Measurements from ENCODE around the gene SRL.
"Not testable (repeated sequence)": the region's sequence is repeated elsewhere in the genome, so short reads cannot be mapped to it uniquely, and the experiment has no call there.

The SRL gene

DNA sequence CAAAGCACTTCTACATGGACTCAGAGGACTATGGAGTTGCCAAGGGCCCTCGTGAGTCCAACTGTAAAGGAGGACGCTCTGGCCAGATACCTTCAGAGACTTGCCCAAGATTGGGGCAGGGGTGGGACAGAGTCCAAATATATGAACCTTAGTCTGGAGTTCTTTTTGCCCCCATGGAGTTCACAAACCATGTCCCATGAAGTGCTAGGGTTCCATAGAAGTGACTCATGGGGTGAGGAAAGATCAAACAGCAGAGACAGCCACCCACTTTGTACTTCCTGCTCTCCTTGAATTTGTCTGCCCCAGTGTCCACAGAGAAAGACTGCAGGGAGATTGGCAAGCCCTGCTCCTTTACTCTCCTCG lies 29.0 kb downstream of the SRL start:
- ATAC-seq, result no peak

DNA sequence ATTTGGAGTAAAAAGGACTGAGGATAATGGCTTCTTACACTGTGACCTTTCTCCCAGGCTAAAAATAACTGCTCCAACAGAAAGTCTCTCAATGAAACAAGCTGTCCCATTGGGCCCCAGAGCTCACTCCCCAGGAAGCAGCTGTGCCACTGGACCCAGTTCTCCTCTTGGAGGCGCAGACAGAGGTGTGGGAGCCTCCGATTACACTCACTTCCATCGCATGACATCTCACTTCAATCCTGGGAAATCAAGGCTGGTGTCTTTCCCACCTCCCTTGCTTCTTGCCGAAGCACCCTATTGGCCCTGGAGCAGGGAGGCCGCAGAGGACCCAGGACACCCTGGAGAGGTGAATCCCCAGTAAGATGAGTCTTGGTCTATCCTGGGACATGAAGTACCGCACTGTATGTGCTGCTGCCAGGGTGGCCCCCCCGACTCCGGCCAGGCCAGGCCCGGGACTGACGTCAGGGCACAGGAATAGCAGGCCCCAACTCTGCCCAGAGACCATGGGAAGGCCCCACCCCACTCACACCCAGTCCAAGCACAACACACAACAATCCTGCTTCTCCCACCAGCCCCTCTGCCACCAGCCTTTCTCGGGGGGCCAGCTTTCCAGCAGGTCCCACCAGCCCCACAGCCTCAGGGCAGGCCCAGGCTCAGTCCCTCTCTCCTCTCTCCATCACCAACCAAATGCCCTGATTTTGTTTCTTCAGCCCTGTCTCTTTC lies 29.5 kb downstream of the SRL start:
- ATAC-seq, result no peak

More for the DNA sequence above, 29.0 kb downstream of the SRL start:
- TF ChIP-seq ISL1 (CRISPR knock-in tag; IDR thresholded peaks at IDR 0.05) (no peak), TCF4 (CRISPR knock-in tag; IDR thresholded peaks at IDR 0.05; ENCODE audit: borderline replicate concordance) (no peak), ZNF8 (CRISPR knock-in tag; IDR thresholded peaks at IDR 0.05) (no peak), BACH2 (CRISPR knock-in tag; IDR thresholded peaks at IDR 0.05; ENCODE audit: borderline replicate concordance) (no peak), SNAI2 (CRISPR knock-in tag; IDR thresholded peaks at IDR 0.05) (no peak), ZFP30 (CRISPR knock-in tag; IDR thresholded peaks at IDR 0.05) (no peak), OSR1 (CRISPR knock-in tag; IDR thresholded peaks at IDR 0.05) (no peak), ARNTL (CRISPR knock-in tag; IDR thresholded peaks at IDR 0.05; ENCODE audit: borderline replicate concordance, low read depth) (no peak), ZC3H10 (CRISPR knock-in tag; IDR thresholded peaks at IDR 0.05) (no peak), ZFP3 (CRISPR knock-in tag; IDR thresholded peaks at IDR 0.05) (no peak), RARB (CRISPR knock-in tag; IDR thresholded peaks at IDR 0.05) (no peak), ZNF70 (CRISPR knock-in tag; IDR thresholded peaks at IDR 0.05) (no peak), ZNF565 (CRISPR knock-in tag; conservative IDR thresholded peaks at IDR 0.05; ENCODE audit: low read depth) (no peak), ESRRG (CRISPR knock-in tag; IDR thresholded peaks at IDR 0.05) (no peak), TOX (CRISPR knock-in tag; IDR thresholded peaks at IDR 0.05; ENCODE audit: borderline replicate concordance) (no peak)
- TF ChIP-seq, protein P1, sequence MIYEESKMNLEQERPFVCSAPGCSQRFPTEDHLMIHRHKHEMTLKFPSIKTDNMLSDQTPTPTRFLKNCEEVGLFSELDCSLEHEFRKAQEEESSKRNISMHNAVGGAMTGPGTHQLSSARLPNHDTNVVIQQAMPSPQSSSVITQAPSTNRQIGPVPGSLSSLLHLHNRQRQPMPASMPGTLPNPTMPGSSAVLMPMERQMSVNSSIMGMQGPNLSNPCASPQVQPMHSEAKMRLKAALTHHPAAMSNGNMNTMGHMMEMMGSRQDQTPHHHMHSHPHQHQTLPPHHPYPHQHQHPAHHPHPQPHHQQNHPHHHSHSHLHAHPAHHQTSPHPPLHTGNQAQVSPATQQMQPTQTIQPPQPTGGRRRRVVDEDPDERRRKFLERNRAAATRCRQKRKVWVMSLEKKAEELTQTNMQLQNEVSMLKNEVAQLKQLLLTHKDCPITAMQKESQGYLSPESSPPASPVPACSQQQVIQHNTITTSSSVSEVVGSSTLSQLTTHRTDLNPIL (CRISPR knock-in tag; IDR thresholded peaks at IDR 0.05; ENCODE audit: low read depth), result no peak
- TF ChIP-seq, protein P2, sequence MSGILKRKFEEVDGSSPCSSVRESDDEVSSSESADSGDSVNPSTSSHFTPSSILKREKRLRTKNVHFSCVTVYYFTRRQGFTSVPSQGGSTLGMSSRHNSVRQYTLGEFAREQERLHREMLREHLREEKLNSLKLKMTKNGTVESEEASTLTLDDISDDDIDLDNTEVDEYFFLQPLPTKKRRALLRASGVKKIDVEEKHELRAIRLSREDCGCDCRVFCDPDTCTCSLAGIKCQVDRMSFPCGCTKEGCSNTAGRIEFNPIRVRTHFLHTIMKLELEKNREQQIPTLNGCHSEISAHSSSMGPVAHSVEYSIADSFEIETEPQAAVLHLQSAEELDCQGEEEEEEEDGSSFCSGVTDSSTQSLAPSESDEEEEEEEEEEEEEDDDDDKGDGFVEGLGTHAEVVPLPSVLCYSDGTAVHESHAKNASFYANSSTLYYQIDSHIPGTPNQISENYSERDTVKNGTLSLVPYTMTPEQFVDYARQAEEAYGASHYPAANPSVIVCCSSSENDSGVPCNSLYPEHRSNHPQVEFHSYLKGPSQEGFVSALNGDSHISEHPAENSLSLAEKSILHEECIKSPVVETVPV (CRISPR knock-in tag; IDR thresholded peaks at IDR 0.05), result no peak
- TF ChIP-seq, protein P3, sequence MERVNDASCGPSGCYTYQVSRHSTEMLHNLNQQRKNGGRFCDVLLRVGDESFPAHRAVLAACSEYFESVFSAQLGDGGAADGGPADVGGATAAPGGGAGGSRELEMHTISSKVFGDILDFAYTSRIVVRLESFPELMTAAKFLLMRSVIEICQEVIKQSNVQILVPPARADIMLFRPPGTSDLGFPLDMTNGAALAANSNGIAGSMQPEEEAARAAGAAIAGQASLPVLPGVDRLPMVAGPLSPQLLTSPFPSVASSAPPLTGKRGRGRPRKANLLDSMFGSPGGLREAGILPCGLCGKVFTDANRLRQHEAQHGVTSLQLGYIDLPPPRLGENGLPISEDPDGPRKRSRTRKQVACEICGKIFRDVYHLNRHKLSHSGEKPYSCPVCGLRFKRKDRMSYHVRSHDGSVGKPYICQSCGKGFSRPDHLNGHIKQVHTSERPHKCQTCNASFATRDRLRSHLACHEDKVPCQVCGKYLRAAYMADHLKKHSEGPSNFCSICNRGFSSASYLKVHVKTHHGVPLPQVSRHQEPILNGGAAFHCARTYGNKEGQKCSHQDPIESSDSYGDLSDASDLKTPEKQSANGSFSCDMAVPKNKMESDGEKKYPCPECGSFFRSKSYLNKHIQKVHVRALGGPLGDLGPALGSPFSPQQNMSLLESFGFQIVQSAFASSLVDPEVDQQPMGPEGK (CRISPR knock-in tag; IDR thresholded peaks at IDR 0.05; ENCODE audit: borderline replicate concordance), result no peak
- TF ChIP-seq, protein P4, sequence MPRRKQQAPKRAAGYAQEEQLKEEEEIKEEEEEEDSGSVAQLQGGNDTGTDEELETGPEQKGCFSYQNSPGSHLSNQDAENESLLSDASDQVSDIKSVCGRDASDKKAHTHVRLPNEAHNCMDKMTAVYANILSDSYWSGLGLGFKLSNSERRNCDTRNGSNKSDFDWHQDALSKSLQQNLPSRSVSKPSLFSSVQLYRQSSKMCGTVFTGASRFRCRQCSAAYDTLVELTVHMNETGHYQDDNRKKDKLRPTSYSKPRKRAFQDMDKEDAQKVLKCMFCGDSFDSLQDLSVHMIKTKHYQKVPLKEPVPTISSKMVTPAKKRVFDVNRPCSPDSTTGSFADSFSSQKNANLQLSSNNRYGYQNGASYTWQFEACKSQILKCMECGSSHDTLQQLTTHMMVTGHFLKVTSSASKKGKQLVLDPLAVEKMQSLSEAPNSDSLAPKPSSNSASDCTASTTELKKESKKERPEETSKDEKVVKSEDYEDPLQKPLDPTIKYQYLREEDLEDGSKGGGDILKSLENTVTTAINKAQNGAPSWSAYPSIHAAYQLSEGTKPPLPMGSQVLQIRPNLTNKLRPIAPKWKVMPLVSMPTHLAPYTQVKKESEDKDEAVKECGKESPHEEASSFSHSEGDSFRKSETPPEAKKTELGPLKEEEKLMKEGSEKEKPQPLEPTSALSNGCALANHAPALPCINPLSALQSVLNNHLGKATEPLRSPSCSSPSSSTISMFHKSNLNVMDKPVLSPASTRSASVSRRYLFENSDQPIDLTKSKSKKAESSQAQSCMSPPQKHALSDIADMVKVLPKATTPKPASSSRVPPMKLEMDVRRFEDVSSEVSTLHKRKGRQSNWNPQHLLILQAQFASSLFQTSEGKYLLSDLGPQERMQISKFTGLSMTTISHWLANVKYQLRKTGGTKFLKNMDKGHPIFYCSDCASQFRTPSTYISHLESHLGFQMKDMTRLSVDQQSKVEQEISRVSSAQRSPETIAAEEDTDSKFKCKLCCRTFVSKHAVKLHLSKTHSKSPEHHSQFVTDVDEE (CRISPR knock-in tag; IDR thresholded peaks at IDR 0.05), result no peak
- TF ChIP-seq, protein P5, sequence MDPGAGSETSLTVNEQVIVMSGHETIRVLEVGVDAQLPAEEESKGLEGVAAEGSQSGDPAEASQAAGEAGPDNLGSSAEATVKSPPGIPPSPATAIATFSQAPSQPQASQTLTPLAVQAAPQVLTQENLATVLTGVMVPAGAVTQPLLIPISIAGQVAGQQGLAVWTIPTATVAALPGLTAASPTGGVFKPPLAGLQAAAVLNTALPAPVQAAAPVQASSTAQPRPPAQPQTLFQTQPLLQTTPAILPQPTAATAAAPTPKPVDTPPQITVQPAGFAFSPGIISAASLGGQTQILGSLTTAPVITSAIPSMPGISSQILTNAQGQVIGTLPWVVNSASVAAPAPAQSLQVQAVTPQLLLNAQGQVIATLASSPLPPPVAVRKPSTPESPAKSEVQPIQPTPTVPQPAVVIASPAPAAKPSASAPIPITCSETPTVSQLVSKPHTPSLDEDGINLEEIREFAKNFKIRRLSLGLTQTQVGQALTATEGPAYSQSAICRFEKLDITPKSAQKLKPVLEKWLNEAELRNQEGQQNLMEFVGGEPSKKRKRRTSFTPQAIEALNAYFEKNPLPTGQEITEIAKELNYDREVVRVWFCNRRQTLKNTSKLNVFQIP (CRISPR knock-in tag; IDR thresholded peaks at IDR 0.05; ENCODE audit: borderline replicate concordance, low read depth), result no peak

DNA sequence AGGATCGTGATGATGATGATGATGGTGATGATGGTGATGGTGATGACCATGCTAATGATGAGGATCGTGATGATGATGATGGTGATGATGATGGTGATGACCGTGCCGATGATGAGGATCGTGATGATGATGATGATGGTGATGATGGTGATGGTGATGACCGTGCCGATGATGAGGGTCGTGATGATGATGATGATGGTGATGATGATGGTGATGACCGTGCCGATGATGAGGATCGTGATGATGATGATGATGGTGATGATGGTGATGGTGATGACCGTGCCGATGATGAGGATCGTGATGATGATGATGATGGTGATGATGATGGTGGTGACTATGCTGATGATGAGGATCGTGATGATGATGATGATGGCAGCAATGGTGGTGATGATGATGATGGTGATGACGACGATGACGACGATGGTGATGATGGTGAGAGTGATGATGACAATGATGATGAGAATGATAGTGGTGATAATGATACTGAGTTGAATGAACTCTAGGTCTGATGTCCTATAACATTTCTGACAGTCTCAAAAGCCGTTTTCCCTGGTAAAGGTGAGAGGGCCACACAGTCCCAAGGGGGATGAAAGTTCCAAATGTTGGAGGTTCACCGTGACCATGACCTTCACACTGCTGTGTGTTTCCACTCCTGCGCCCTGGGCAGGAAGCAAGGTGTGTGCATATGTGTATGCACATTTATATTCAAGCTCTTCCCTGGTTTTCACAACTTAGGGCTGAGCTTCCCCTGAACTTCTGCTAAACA lies 30.3 kb downstream of the SRL start:
- ATAC-seq, result not testable (repeated sequence)

More for the DNA sequence above, 29.5 kb downstream of the SRL start:
- TF ChIP-seq ZNF70 (CRISPR knock-in tag; IDR thresholded peaks at IDR 0.05) (no peak), TCF4 (CRISPR knock-in tag; IDR thresholded peaks at IDR 0.05; ENCODE audit: borderline replicate concordance) (no peak), ARNTL (CRISPR knock-in tag; IDR thresholded peaks at IDR 0.05; ENCODE audit: borderline replicate concordance, low read depth) (no peak), OSR1 (CRISPR knock-in tag; IDR thresholded peaks at IDR 0.05) (no peak), ISL1 (CRISPR knock-in tag; IDR thresholded peaks at IDR 0.05) (no peak), ZNF565 (CRISPR knock-in tag; conservative IDR thresholded peaks at IDR 0.05; ENCODE audit: low read depth) (no peak), PPARA (CRISPR knock-in tag; IDR thresholded peaks at IDR 0.05; ENCODE audit: borderline replicate concordance) (no peak), ZFP30 (CRISPR knock-in tag; IDR thresholded peaks at IDR 0.05) (no peak), BACH2 (CRISPR knock-in tag; IDR thresholded peaks at IDR 0.05; ENCODE audit: borderline replicate concordance) (no peak)
- TF ChIP-seq, protein P5 (CRISPR knock-in tag; IDR thresholded peaks at IDR 0.05; ENCODE audit: borderline replicate concordance, low read depth), result no peak

All from SK-N-SH treated with all-trans-retinoic acid at 6 μM for 48 hours (cell line).